Coronary artery (tissue), 2 donors: ENCODE data around the gene RBM47.

ENCODE experiments used
- DNase-seq: peaks from one replicate; pipeline ENCODE4 v3.0.0-alpha.2; 2017; ENCODE audit warnings: low spot score
- H3K27ac ChIP-seq, 2 donors: fragments of 200-600 bp; sonication (generic); one replicate each; pipeline ENCODE4 v1.5.1; 2016 to 2019
- H3K4me3 ChIP-seq: fragments of 200-600 bp; sonication (generic); 2 replicates; pipeline ENCODE4 v1.5.1; 2016; ENCODE audit warnings: mild to moderate bottlenecking, moderate library complexity
- CTCF ChIP-seq: fragments of 200-600 bp; sonication (generic); IDR thresholded peaks from one replicate; pipeline ENCODE4 v1.5.1; 2019; ENCODE audit warnings: antibody characterized with exemption

RBM47 gene

GRCh38 chr4:40662962-40663604, 33.4 kb upstream of the RBM47 start:
- no peak for DNase-seq
- H3K27ac ChIP-seq: no peak overlapping the region
- TF ChIP-seq CTCF: no peak
- no peak overlapping the region for H3K4me3 ChIP-seq

GRCh38 chr4:40661803-40662202, 32.1 kb upstream of the RBM47 start:
- no peak for DNase-seq
- no peak overlapping the region for H3K27ac ChIP-seq
- TF ChIP-seq CTCF: no peak
- no peak overlapping the region for H3K4me3 ChIP-seq

GRCh38 chr4:40656201-40656863, 26.7 kb upstream of the RBM47 start:
- Histone ChIP-seq H3K27ac (no peak overlapping the region), H3K4me3 (no peak overlapping the region)
- DNase-seq: no peak

GRCh38 chr4:40651280-40651679, 21.6 kb upstream of the RBM47 start:
- DNase-seq: no peak
- Histone ChIP-seq H3K27ac (no peak overlapping the region), H3K4me3 (no peak overlapping the region)
- TF ChIP-seq CTCF: no peak

More at GRCh38 chr4:40656201-40656863, 26.7 kb upstream of the RBM47 start:
- no peak for TF ChIP-seq CTCF

- no peak for DNase-seq
- no peak for TF ChIP-seq CTCF
- Histone ChIP-seq H3K4me3 (no peak overlapping the region), H3K27ac (peak overlapping the region in 1 of 2 donors; percentile 11)
Observed at GRCh38 chr4:40649321-40649720, 19.7 kb upstream of the RBM47 start.

GRCh38 chr4:40648742-40649281, 19.1 kb upstream of the RBM47 start:
- Histone ChIP-seq H3K27ac (peak overlapping the region in 1 of 2 donors; percentile 11), H3K4me3 (no peak overlapping the region)
- no peak for TF ChIP-seq CTCF
- no peak for DNase-seq

GRCh38 chr4:40648131-40648530, 18.5 kb upstream of the RBM47 start:
- no peak for TF ChIP-seq CTCF
- DNase-seq: no peak
- Histone ChIP-seq H3K27ac (no peak overlapping the region), H3K4me3 (no peak overlapping the region)
